Naive B cell (primary cell): Measurements from ENCODE around the gene XPOT. TPM values are rescaled to one million over a fixed set of nuclear protein-coding genes. Genes with fewer than 3 reads are reported as not detected.
A peak's percentile ranks its signal among the peaks of the same experiment; 100 is the strongest.

Experiments
- ATAC-seq, 2 donors: fragments of 150-1000 bp; cut with Tn5 transposase; 2 replicates each; pipeline ENCODE4 v1.10.0; 2021; ENCODE audit warnings: low read depth in 2 of 2, mild to moderate bottlenecking in 2 of 2, moderate library complexity in 2 of 2
- DNase-seq: peaks from one replicate; pipeline ENCODE4 v3.0.0; 2022
- H3K27ac Mint-ChIP-seq, 6 donors: one replicate each; pipeline ENCODE4 v1.8.0; 2020 to 2022; ENCODE audit warnings: mild to moderate bottlenecking in 6 of 6, mixed read lengths in 6 of 6, moderate library complexity in 5 of 6, inconsistent platforms in 2 of 6
- H3K27me3 Mint-ChIP-seq, 3 donors: one replicate each; pipeline ENCODE4 v1.8.0; 2021 to 2022; ENCODE audit warnings: mixed read lengths in 3 of 3, mild to moderate bottlenecking in 1 of 3
- H3K36me3 Mint-ChIP-seq, 2 donors: one replicate each; pipeline ENCODE4 v1.8.0; 2020 to 2022; ENCODE audit warnings: mixed read lengths in 2 of 2, inconsistent platforms in 1 of 2, mild to moderate bottlenecking in 1 of 2
- H3K4me1 Mint-ChIP-seq, 3 donors: one replicate each; pipeline ENCODE4 v1.8.0; 2020 to 2022; ENCODE audit warnings: mixed read lengths in 3 of 3, inconsistent platforms in 1 of 3, mild to moderate bottlenecking in 1 of 3, moderate library complexity in 1 of 3
- H3K4me3 Mint-ChIP-seq, 8 donors: one replicate each; pipeline ENCODE4 v1.8.0; 2020 to 2022; ENCODE audit warnings: mild to moderate bottlenecking in 8 of 8, mixed read lengths in 8 of 8, moderate library complexity in 8 of 8, inconsistent platforms in 2 of 8
- H3K9me3 Mint-ChIP-seq, 7 donors: one replicate each; pipeline ENCODE4 v1.8.0; 2020 to 2022; ENCODE audit warnings: mixed read lengths in 7 of 7, mild to moderate bottlenecking in 5 of 7, inconsistent platforms in 2 of 7, moderate library complexity in 1 of 7
- polyA plus RNA-seq, 6 donors: library from polyadenylated mRNA; unstranded; fragments of 300-500 nt; fragmentation: Illumina TruSeq; gene quantifications; one replicate each; pipeline ENCODE4 v1.2.3, GENCODE V29; 2021; ENCODE audit warnings: low read depth in 6 of 6

XPOT gene
- polyA plus RNA-seq, 6 donors from 2014 or later = 15.9 to 27.9 (median 22.4) TPM

DNA sequence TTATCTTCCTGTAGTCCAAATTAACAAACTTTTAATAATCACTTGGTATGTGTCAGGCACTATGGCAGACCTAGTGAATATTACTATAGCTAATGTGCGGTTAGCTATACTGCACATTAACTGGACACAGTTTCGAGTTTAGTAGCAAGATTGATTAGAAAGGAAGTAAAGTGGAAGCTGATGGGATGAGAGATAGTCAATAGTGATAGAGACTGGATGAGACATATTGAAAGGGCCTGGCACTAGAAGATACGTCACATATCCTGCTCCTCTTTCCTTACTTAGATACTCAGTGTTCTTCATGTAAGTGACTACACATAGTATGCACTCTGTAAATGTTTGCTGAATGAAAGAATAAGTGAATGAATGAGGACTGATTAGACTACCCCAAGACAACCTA, 53.3 kb downstream of the XPOT start:
- no peak for ATAC-seq
- peaks cover 24 to 33% (median 30%) of the 10 kb centered on the region in 3 donors for H3K4me1 Mint-ChIP-seq
- DNase-seq = no peak
- H3K36me3 Mint-ChIP-seq = no peaks in the 10 kb centered on the region
- peak overlapping the region in 2 of 8 donors; percentile 8 to 48 for H3K4me3 Mint-ChIP-seq
- H3K27me3 Mint-ChIP-seq = no peaks in the 10 kb centered on the region
- H3K27ac Mint-ChIP-seq = peak overlapping the region in 4 of 6 donors; percentile 24 to 87 (median 56)
- H3K9me3 Mint-ChIP-seq = no peaks in the 10 kb centered on the region

DNA sequence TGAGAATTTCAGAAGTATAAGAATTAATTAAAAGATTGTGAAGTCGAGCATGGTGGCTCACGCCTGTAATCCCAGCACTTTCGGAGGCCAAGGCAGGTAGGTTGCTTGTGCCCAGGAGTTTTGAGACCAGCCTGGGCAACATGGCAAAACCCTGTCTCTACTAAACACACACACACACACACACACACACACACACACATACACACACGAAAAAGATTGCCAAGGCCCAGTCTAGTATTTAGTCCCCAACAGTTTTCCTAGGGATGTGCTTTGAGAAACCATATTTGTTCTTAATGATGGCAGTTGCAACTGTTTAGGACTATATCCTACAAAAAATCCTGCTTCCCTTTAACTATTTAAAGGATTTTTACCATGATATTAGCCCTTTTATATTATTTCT, 53.7 kb downstream of the XPOT start:
- no peaks in the 10 kb centered on the region for H3K9me3 Mint-ChIP-seq
- H3K4me3 Mint-ChIP-seq = peak overlapping the region in 2 of 8 donors; percentile 8 to 48
- peaks cover 20 to 32% (median 25%) of the 10 kb centered on the region in 3 donors for H3K4me1 Mint-ChIP-seq
- no peaks in the 10 kb centered on the region for H3K27me3 Mint-ChIP-seq
- DNase-seq (no peak), ATAC-seq (no peak)
- H3K36me3 Mint-ChIP-seq = no peaks in the 10 kb centered on the region
- H3K27ac Mint-ChIP-seq = peak overlapping the region in 3 of 6 donors; percentile 65 to 87 (median 72)

DNA sequence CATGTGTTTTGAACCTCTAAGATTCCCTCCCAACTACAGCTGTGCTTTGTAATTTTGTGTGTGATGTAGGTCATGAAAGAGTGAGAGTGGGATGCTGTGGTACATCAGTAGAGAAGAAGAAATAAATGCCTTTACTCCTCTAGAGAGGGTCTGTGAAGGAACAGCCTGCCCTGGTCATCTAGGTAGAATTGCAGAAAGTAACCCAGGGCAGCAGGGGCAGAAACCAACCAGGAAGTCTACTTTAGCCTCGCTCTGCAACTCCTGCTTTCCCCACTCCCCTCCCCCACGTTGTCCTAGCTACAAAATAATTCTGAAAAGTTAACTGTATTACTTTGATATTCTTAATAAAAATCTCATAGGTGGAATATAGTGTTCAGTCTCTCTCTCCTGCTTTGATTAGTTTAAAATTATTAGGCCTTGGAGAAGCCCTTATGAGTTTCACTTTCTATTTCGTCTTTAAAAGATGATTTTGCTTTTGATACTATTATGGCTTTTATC, 55.3 kb downstream of the XPOT start:
- peaks cover 16 to 29% (median 20%) of the 10 kb centered on the region in 3 donors for H3K4me1 Mint-ChIP-seq
- H3K4me3 Mint-ChIP-seq = peak overlapping the region; percentile 48 to 90 (median 84)
- DNase-seq = peak; percentile 18
- no peaks in the 10 kb centered on the region for H3K36me3 Mint-ChIP-seq
- H3K27ac Mint-ChIP-seq = peak overlapping the region; percentile 82 to 96 (median 90)
- peak; percentile 27 to 45 for ATAC-seq
- H3K27me3 Mint-ChIP-seq = no peaks in the 10 kb centered on the region
- H3K9me3 Mint-ChIP-seq = no peaks in the 10 kb centered on the region

DNA sequence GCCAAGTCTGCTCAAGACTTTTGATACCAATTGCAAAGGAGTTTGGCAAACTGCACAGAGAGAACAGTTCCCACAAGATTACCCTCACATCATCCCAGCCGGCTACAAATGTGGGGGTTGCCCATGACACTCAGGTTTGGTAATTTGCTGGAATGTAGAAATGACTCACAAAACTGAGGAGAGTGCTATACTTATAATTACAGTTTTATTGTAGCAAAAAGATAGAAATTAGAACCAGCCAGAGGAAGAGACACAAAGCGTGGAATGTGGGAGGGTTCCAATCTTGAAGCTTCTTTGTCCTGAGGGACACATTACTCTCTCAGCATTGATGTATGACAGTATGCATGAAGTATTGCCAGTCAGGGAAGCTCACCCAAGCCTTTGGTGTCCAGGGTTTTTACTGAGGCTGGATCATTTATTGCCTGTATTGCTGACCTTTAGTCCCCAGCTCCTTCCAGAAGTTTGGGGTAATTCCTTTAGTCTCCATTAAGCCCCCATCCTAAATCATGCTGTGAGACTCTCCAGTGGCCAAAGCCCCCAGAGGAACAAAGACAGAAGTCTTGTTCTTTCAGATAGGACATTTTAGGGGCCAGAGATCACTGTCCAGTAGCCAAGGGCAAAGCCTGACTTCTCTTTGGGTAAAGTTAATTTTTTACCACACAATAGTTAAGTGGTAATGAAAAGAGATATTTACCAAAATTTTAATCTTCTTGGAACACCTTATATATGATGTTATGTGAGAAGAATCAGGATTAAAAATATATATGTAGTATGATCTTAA, 57.6 kb downstream of the XPOT start:
- peaks cover 0 to 3% of the 10 kb centered on the region in 2 donors for H3K36me3 Mint-ChIP-seq

DNA sequence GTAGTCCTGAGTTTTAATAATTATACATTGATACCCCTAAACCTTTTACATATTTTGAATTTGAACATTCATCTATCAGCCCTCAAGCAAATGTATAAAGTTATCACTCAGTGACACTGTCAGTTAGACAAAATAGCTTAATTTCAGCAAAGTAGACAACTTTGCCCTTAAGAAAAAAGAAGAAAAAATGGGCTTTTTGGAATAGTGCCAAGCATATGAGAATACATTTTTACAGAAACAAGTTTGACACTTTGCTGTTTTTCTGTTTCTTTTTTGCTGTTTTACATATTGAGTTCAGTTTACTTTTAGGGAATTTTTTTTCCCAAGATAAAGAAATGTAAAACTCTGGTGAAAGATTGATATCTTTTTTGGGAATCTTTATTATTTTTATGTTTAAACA, 62.0 kb downstream of the XPOT start:
- peak overlapping the region in 1 of 6 donors; percentile 20 for H3K27ac Mint-ChIP-seq
- H3K4me3 Mint-ChIP-seq = no peak overlapping the region
- peaks cover 15 to 18% of the 10 kb centered on the region in 2 donors for H3K36me3 Mint-ChIP-seq
- ATAC-seq (no peak), DNase-seq (no peak)
- H3K4me1 Mint-ChIP-seq = peaks cover 0 to 4% (median 0%) of the 10 kb centered on the region in 3 donors
- no peaks in the 10 kb centered on the region for H3K27me3 Mint-ChIP-seq
- no peaks in the 10 kb centered on the region for H3K9me3 Mint-ChIP-seq

More for the DNA sequence above, 57.6 kb downstream of the XPOT start:
- DNase-seq (no peak), ATAC-seq (no peak)
- H3K4me1 Mint-ChIP-seq = peaks cover 11 to 22% (median 14%) of the 10 kb centered on the region in 3 donors
- H3K9me3 Mint-ChIP-seq = no peaks in the 10 kb centered on the region
- no peaks in the 10 kb centered on the region for H3K27me3 Mint-ChIP-seq
- peak overlapping the region in 1 of 6 donors; percentile 16 for H3K27ac Mint-ChIP-seq
- H3K4me3 Mint-ChIP-seq = no peak overlapping the region

DNA sequence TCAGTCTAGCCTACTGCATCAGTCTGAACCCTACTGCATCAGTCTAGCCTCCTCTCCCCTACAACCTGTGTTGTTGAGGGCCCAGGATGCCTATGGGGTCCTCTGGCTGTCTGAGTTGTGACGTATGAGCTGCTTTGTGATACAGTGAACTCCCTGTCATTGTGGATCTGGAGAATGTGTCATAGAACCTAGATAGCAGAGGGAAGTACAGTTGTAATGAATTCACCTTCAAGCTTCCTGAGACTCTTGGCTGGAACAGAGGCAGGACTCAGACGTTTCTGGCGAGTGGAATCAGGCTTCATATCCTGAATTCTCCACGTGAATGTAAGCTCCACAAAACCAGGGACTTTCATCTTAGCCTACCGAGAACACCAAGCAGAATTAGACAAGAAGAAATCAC, 64.8 kb downstream of the XPOT start:
- Mint-ChIP-seq H3K4me1 (peaks cover 0 to 4% (median 0%) of the 10 kb centered on the region in 3 donors), H3K36me3 (peaks cover 18 to 24% of the 10 kb centered on the region in 2 donors), H3K9me3 (no peaks in the 10 kb centered on the region), H3K27ac (peak overlapping the region in 2 of 6 donors; percentile 23 to 44), H3K27me3 (no peaks in the 10 kb centered on the region), H3K4me3 (no peak overlapping the region)
- ATAC-seq (no peak), DNase-seq (no peak)

DNA sequence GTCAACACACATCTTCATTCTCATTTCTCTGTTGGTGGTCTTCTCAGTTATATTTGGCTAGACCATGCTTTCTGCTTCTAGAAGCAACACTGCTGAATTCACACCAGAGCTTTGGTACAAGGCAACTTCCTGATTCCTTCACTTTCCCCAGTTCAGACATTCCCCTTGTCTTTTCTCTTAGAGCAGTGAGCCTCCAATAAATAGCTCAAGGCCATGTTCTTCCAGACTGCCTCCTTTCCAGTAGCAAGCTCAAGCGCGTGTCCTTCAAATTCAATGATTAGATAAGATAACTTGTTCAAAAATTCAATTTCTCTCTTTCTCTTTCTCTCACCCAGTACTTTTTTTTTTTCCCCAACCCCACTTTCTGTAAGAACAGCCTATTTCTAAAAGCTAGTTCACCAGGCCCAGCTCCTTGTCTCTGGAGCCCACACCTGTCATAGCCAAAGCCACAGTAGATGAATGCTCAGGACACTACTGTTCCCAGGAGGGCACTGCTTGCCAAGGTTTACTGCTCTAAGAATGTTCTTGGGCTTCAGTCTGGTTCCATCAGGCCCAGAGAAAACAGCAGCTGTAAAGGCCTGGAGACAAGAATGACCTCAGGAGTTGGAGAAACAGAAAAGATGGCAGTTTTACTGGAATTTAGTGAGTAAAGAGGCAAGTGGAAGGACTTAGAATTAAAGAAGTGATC, 65.4 kb downstream of the XPOT start:
- DNase-seq = no peak
- no peak overlapping the region for H3K4me3 Mint-ChIP-seq

DNA sequence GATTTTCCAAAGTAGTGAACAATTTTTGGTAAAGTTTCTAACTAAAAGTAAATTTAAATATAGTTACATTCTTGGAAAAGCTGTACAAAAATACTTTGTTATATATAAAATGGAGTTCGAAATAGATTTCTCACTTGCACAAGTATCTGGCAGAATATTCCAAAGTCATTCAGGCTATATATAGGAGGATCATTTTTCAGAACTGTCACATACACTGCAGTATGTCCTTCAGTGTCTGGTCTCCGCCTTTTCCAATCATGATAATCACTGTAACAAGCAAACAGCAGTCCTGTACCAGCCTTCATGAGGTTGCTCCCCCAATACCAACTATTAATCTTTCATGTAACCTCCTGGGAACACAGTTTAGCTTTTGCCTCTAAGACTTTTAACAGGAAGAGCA, 66.3 kb downstream of the XPOT start:
- H3K4me1 Mint-ChIP-seq = peaks cover 0 to 4% (median 0%) of the 10 kb centered on the region in 3 donors
- DNase-seq = no peak
- H3K9me3 Mint-ChIP-seq = peaks cover 0 to 7% (median 4%) of the 10 kb centered on the region in 7 donors
- H3K36me3 Mint-ChIP-seq = peaks cover 24 to 27% of the 10 kb centered on the region in 2 donors
- H3K4me3 Mint-ChIP-seq = no peak overlapping the region
- no peaks in the 10 kb centered on the region for H3K27me3 Mint-ChIP-seq
- no peak for ATAC-seq
- H3K27ac Mint-ChIP-seq = no peak overlapping the region

More for the DNA sequence above, 65.4 kb downstream of the XPOT start:
- H3K36me3 Mint-ChIP-seq = peaks cover 21 to 24% of the 10 kb centered on the region in 2 donors
- peak overlapping the region in 3 of 6 donors; percentile 6 to 65 (median 39) for H3K27ac Mint-ChIP-seq
- peaks cover 0 to 4% (median 0%) of the 10 kb centered on the region in 3 donors for H3K4me1 Mint-ChIP-seq
- no peaks in the 10 kb centered on the region for H3K27me3 Mint-ChIP-seq
- ATAC-seq = no peak
- H3K9me3 Mint-ChIP-seq = peaks cover 0 to 1% (median 0%) of the 10 kb centered on the region in 7 donors

DNA sequence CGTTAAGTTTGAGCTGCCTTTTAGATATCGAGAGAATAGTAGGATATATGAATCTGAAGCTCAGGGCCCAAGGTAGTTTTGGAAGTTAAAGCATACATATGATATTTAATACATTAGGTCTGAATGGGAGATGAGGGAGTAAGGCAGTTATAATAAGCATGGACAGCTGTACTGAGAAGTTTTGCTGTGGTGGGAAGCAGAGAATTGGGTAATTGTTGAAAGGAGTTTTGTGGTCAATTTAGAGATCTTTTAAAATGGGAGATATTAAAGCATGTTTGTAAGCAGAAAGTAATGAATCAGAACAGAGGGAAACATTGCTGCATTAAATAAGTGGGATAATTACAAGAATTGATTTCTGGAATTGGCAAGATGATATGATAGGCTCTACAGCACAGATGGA, 69.0 kb downstream of the XPOT start:
- Mint-ChIP-seq H3K36me3 (peaks cover 39 to 42% of the 10 kb centered on the region in 2 donors), H3K27ac (peak overlapping the region in 3 of 6 donors; percentile 1 to 41 (median 6)), H3K27me3 (no peaks in the 10 kb centered on the region), H3K4me1 (peaks cover 0 to 7% (median 4%) of the 10 kb centered on the region in 3 donors), H3K9me3 (peaks cover 0 to 19% (median 10%) of the 10 kb centered on the region in 7 donors), H3K4me3 (no peak overlapping the region)
- DNase-seq = no peak
- no peak for ATAC-seq

DNA sequence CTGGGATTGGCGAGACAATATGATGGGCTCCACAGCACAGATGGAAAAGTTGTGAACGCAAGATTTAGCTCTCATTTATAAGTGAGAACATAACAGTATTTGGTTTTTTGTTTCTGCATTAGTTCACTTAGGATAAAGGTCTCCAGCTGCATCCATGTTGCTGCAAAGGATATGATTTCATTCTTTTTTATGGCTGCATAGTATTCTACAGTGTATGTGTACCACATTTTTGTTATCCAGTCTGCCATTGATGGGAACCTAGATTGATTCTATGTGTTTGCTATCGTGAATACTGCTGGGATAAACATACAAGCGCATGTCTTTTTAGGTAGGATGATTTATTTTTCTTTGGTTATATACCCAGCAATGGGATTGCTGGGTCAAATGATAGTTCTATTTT, 71.3 kb downstream of the XPOT start:
- H3K36me3 Mint-ChIP-seq = peaks cover 24 to 33% of the 10 kb centered on the region in 2 donors
- H3K4me1 Mint-ChIP-seq = peaks cover 0 to 7% (median 0%) of the 10 kb centered on the region in 3 donors
- H3K27me3 Mint-ChIP-seq = no peaks in the 10 kb centered on the region
- peaks cover 0 to 19% (median 10%) of the 10 kb centered on the region in 7 donors for H3K9me3 Mint-ChIP-seq
- H3K4me3 Mint-ChIP-seq = peak overlapping the region in 1 of 8 donors; percentile 15
- H3K27ac Mint-ChIP-seq = no peak overlapping the region
- ATAC-seq (no peak), DNase-seq (no peak)

DNA sequence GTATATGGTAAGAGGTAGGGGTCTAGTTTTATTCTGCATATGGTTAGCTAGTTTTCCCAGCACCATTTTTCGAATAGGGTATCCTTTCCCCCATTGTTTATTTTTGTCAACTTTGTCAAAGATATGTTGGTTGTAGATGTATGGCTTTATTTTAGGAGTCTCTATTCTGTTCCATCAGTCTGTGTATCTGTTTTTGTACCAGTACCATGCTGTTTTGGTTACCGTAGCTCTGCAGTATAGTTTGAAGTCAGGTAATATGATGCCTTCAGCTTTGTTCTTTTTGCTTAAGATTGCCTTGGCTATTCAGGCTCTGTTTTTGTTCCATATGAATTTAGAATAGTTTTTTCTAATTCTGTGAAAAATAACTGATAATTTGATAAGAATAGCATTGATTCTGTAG, 72.7 kb downstream of the XPOT start:
- Mint-ChIP-seq H3K4me1 (peaks cover 0 to 7% (median 0%) of the 10 kb centered on the region in 3 donors), H3K27ac (no peak overlapping the region), H3K27me3 (no peaks in the 10 kb centered on the region), H3K4me3 (no peak overlapping the region), H3K9me3 (peaks cover 0 to 19% (median 10%) of the 10 kb centered on the region in 7 donors), H3K36me3 (peaks cover 24 to 28% of the 10 kb centered on the region in 2 donors)
- ATAC-seq (no peak), DNase-seq (no peak)

DNA sequence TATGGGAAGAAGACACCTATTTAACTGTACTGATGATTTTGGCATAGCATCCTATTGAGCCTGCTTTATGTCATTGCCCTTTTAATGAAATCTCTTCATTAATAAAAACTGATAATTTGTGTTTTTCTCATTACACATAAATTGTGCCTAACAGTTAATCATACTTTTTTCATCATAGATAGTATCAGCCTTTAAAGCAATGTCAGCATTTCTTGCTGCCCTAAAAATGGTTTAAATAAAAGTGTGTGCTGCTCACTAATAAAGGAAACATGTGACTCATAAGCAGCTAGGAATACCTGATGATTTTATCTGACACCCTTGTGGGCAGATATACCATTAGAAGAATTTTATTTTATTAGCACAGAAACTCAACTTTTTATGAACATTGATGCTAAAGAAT, 74.5 kb downstream of the XPOT start:
- H3K36me3 Mint-ChIP-seq = peaks cover 15 to 28% of the 10 kb centered on the region in 2 donors
- DNase-seq (no peak), ATAC-seq (no peak)
- peaks cover 0 to 7% (median 0%) of the 10 kb centered on the region in 3 donors for H3K4me1 Mint-ChIP-seq
- no peaks in the 10 kb centered on the region for H3K27me3 Mint-ChIP-seq
- no peak overlapping the region for H3K27ac Mint-ChIP-seq
- no peak overlapping the region for H3K4me3 Mint-ChIP-seq
- H3K9me3 Mint-ChIP-seq = peaks cover 0 to 19% (median 10%) of the 10 kb centered on the region in 7 donors

DNA sequence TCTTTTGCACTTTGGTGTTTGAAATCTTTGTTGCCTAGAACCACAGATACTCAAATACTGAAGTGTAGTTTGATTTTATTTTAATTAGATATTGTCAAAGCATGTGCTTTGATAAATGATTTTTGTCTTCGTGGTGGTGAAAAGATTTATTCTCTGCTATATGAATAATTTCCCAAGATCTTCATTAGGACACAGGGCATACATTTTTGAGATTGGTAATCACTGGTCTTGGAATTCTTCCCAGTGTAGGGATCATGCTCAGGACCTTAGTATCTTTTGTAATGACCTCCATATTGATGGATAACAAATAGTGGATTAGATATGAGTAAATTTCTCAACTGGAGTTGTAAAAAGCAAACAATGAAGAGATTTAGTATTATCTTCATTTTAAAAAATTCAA, 76.0 kb downstream of the XPOT start:
- DNase-seq (no peak), ATAC-seq (no peak)
- Mint-ChIP-seq H3K27me3 (no peaks in the 10 kb centered on the region), H3K27ac (no peak overlapping the region), H3K36me3 (peaks cover 15 to 22% of the 10 kb centered on the region in 2 donors), H3K4me1 (peaks cover 0 to 7% (median 0%) of the 10 kb centered on the region in 3 donors), H3K4me3 (no peak overlapping the region), H3K9me3 (peaks cover 0 to 19% (median 10%) of the 10 kb centered on the region in 7 donors)
